ENCODE results near the gene RABGAP1L. TPM values are rescaled to one million over a fixed set of nuclear protein-coding genes. Genes with fewer than 3 reads are reported as not detected.

RABGAP1L gene
- total and polyA plus RNA-seq, 2 of the 4 experiments (the other 2 are of a cell fraction), result 7.9 to 26.7 TPM

GRCh38 chr1:174812656-174813055, 653.3 kb downstream of the RABGAP1L start:
- Histone ChIP-seq H3K9me1 (ENCODE audit: insufficient read depth, low read length) (no peaks in the 10 kb centered on the region), H2AK5ac (ENCODE audit: low read depth, low read length) (no peak overlapping the region), H3K9me3 (ENCODE audit: control insufficient read depth, insufficient read depth, low read length) (no peaks in the 10 kb centered on the region), H2AK9ac (replicated peaks; ENCODE audit: low read depth, low read length, poor library complexity) (no peak overlapping the region), H3K14ac (replicated peaks; ENCODE audit: low read depth, low read length) (no peak overlapping the region), H2BK5ac (ENCODE audit: low read depth, low read length, poor library complexity, severe bottlenecking) (no peak overlapping the region), H4K5ac (ENCODE audit: low read depth, low read length) (no peak overlapping the region), H4K20me1 (ENCODE audit: insufficient read depth, low read length) (no peaks in the 10 kb centered on the region), H2BK120ac (ENCODE audit: low read depth, low read length) (no peak overlapping the region), H3K56ac (ENCODE audit: extremely low read depth, insufficient read depth, low read length) (no peak overlapping the region), H3K79me1 (ENCODE audit: low read depth in 1 of 2, low read length in 2 of 2) (no peaks in the 10 kb centered on the region; a peak in 1 of 4 replicates), H2AFZ (replicated peaks; ENCODE audit: low read length, poor library complexity) (no peak overlapping the region), H3K9ac (ENCODE audit: low read depth, low read length) (no peak overlapping the region), H3K4me2 (ENCODE audit: low read depth, low read length) (no peak overlapping the region), H3K4me3 (ENCODE audit: insufficient read depth, low read depth, low read length) (no peak overlapping the region), H2BK15ac (ENCODE audit: low read depth, low read length) (no peak overlapping the region), H3K18ac (ENCODE audit: low read depth, low read length) (no peak overlapping the region), H3K4ac (ENCODE audit: low read depth, low read length) (no peak overlapping the region), H2BK20ac (ENCODE audit: low read depth, low read length) (no peak overlapping the region), H3K23ac (ENCODE audit: low read depth, low read length) (no peak overlapping the region), H3K27me3 (ENCODE audit: control insufficient read depth, insufficient read depth, low read length) (no peaks in the 10 kb centered on the region), H4K91ac (ENCODE audit: insufficient read depth, low read depth, low read length) (no peak overlapping the region), H3K4me1 (ENCODE audit: control insufficient read depth, insufficient read depth, low read length) (peaks cover 2% of the 10 kb centered on the region; the same call in 1 of the 2 replicates), H3K27ac (ENCODE audit: insufficient read depth, low read length) (no peak overlapping the region), H3K36me3 (ENCODE audit: control insufficient read depth, insufficient read depth, low read length) (no peaks in the 10 kb centered on the region), H4K8ac (ENCODE audit: low read depth in 2 of 2, low read length in 2 of 2) (no peak overlapping the region)
- CTCF ChIA-PET, result no interaction called here
- peak; percentile 28 for DNase-seq
- in situ Hi-C loops (cut with MboI; ENCODE audit: low sequenced_read_pairs), result no loop called here
- no peak for ATAC-seq (ENCODE audit: low read depth)
- POLR2A ChIA-PET (ENCODE audit: unreplicated experiment), result no interaction called here
- intact Hi-C loops (cut with micrococcal nuclease), result no loop called here
- dilution Hi-C loops (cut with HindIII; ENCODE audit: low sequenced_read_pairs, unreplicated experiment), result no loop called here
- BruUV-seq (replicated peaks), result no TSS peak
- TF ChIP-seq RAD21 (IDR thresholded peaks at IDR 0.05; ENCODE audit: low read length) (no peak), ELK1 (IDR thresholded peaks at IDR 0.05; ENCODE audit: borderline replicate concordance, low read depth, low read length) (no peak), MXI1 (IDR thresholded peaks at IDR 0.05; ENCODE audit: borderline replicate concordance, low read depth, low read length) (no peak), CEBPB (IDR thresholded peaks at IDR 0.05; ENCODE audit: low read depth, low read length) (no peak), NFE2L2 (IDR thresholded peaks at IDR 0.05; ENCODE audit: low read depth, low read length) (no peak), MAZ (IDR thresholded peaks at IDR 0.05; ENCODE audit: borderline replicate concordance, low read depth, low read length) (no peak), CTCF (conservative IDR thresholded peaks at IDR 0.05; ENCODE audit: low read depth, low read length) (no peak), USF2 (IDR thresholded peaks at IDR 0.05; ENCODE audit: low read depth, low read length) (no peak), FOS (IDR thresholded peaks at IDR 0.05; ENCODE audit: low read depth, low read length) (no peak)
